ENCODE data around the gene GSK3B. TPM values are rescaled to one million over a fixed set of nuclear protein-coding genes. Genes with fewer than 3 reads are reported as not detected.

GSK3B gene
- total RNA-seq, 1 experiment from 2014 or later: 50.0 TPM

GRCh38 chr3:120027226-120027625 is 67.0 kb downstream of the GSK3B start (continued):
- TF ChIP-seq CTCF (IDR thresholded peaks at IDR 0.05 in 2 of 3, conservative IDR thresholded peaks at IDR 0.05 in 1 of 3; ENCODE audit: borderline replicate concordance in 1 of 3, insufficient read depth in 1 of 3, low read depth in 2 of 3, low read length in 2 of 3) (no peak), ZNF274 (IDR thresholded peaks at IDR 0.05; ENCODE audit: low read depth, low read length) (no peak), FOSL1 (IDR thresholded peaks at IDR 0.05; ENCODE audit: low read depth) (no peak), EZH2phosphoT487 (IDR thresholded peaks at IDR 0.05; ENCODE audit: borderline replicate concordance) (no peak)

GRCh38 chr3:120025520-120025919 is 68.7 kb downstream of the GSK3B start:
- no peak overlapping the region for H3K27ac ChIP-seq (ENCODE audit: low read depth, low read length)

More at GRCh38 chr3:120025520-120025919, 68.7 kb downstream of the GSK3B start:
- POLR2A ChIA-PET: no interaction called here
- Histone ChIP-seq H3K9me2 (ENCODE audit: insufficient read depth) (no peaks in the 10 kb centered on the region), H4K20me1 (ENCODE audit: insufficient read depth) (peaks cover 5% of the 10 kb centered on the region; the same call in 1 of the 2 replicates), H3K79me2 (ENCODE audit: insufficient read depth, low read length) (peaks cover 91% of the 10 kb centered on the region), H3K36me3 (ENCODE audit: control insufficient read depth in 1 of 2, insufficient read depth in 2 of 2, low read length in 2 of 2) (no peaks in the 10 kb centered on the region), H3K4me3 (replicated peaks in 1 of 2; ENCODE audit: low read depth in 1 of 2, low read length in 2 of 2) (no peak overlapping the region), H3K9ac (ENCODE audit: low read length) (no peak overlapping the region), H3K27me3 (ENCODE audit: insufficient read depth, low read length) (no peaks in the 10 kb centered on the region), H3K4me1 (ENCODE audit: control insufficient read depth in 1 of 2, insufficient read depth in 2 of 2, low read length in 2 of 2) (no peaks in the 10 kb centered on the region), H3K4me2 (ENCODE audit: low read length) (no peak overlapping the region), H3K9me3 (ENCODE audit: control insufficient read depth in 1 of 2, insufficient read depth in 1 of 2, low read depth in 1 of 2, low read length in 2 of 2) (no peaks in the 10 kb centered on the region), H2AFZ (ENCODE audit: low read depth, low read length, poor library complexity, severe bottlenecking) (no peak overlapping the region)
- RAD21 ChIA-PET (ENCODE audit: low non-redundant PET in 1 of 2, low total read pairs in 2 of 2, uncharacterized antibody in 2 of 2, unreplicated experiment in 2 of 2): no interaction called here
- DNase-seq (ENCODE audit: low read depth, low spot score) (no peak), ATAC-seq (no peak)
- BruUV-seq (replicated peaks): no TSS peak
- CTCF ChIA-PET: no interaction called here
- TF ChIP-seq ZNF274 (IDR thresholded peaks at IDR 0.05; ENCODE audit: low read depth, low read length) (no peak), JUND (IDR thresholded peaks at IDR 0.05) (no peak), POLR2AphosphoS5 (IDR thresholded peaks at IDR 0.05; ENCODE audit: low read depth, low read length) (no peak), ZFX (IDR thresholded peaks at IDR 0.05) (no peak), POLR2A (IDR thresholded peaks at IDR 0.05; ENCODE audit: borderline replicate concordance, extremely low read depth, insufficient read depth, insufficient read length) (no peak)
- TF ChIP-seq, protein P1, sequence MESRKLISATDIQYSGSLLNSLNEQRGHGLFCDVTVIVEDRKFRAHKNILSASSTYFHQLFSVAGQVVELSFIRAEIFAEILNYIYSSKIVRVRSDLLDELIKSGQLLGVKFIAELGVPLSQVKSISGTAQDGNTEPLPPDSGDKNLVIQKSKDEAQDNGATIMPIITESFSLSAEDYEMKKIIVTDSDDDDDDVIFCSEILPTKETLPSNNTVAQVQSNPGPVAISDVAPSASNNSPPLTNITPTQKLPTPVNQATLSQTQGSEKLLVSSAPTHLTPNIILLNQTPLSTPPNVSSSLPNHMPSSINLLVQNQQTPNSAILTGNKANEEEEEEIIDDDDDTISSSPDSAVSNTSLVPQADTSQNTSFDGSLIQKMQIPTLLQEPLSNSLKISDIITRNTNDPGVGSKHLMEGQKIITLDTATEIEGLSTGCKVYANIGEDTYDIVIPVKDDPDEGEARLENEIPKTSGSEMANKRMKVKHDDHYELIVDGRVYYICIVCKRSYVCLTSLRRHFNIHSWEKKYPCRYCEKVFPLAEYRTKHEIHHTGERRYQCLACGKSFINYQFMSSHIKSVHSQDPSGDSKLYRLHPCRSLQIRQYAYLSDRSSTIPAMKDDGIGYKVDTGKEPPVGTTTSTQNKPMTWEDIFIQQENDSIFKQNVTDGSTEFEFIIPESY (IDR thresholded peaks at IDR 0.05; ENCODE audit: extremely low read depth, insufficient replicate concordance, low read length): no peak
- intact Hi-C loops (cut with micrococcal nuclease): no loop called here

All from HCT116 (cell line).